OCI-LY3 (cell line): ENCODE data around the gene UBE2E1.

Experiments used
- H2AFZ ChIP-seq: fragments of 200-600, 300-600 bp; shearing (Covaris generic); 2 replicates; pipeline ENCODE4 v1.6.0; 2014; ENCODE audit warnings: antibody characterized with exemption, low read depth, low read length
- H3K27ac ChIP-seq: fragments of 200-600, 300-600 bp; sonication (generic); 2 replicates; pipeline ENCODE4 v1.5.1; 2014; ENCODE audit warnings: mild to moderate bottlenecking, low read length, moderate library complexity, mixed read lengths
- H3K27me3 ChIP-seq: fragments of 200-600, 300-600 bp; sonication (generic); 2 replicates; pipeline ENCODE4 v1.6.1; 2014; ENCODE audit warnings: low read depth, low read length, mixed read lengths
- H3K36me3 ChIP-seq: fragments of 200-600, 300-600 bp; sonication (generic); replicated peaks from 2 replicates; pipeline ENCODE3; 2014; ENCODE audit warnings: low read depth, low read length, mixed read lengths
- H3K4me1 ChIP-seq: fragments of 300-600, 200-600 bp; sonication (generic); 2 replicates; pipeline ENCODE4 v1.6.1; 2014; ENCODE audit warnings: low read length, mixed read lengths
- H3K4me2 ChIP-seq: fragments of 200-600, 300-600 bp; sonication (generic); 2 replicates; pipeline ENCODE4 v1.6.1; 2014; ENCODE audit warnings: low read length, mixed read lengths
- H3K4me3 ChIP-seq: fragments of 300-600, 200-600 bp; sonication (generic); 2 replicates; pipeline ENCODE4 v1.5.1; 2014; ENCODE audit warnings: antibody characterized with exemption, mild to moderate bottlenecking, low read length, moderate library complexity
- H3K79me2 ChIP-seq: fragments of 300-600, 200-600 bp; shearing (Covaris generic); 2 replicates; pipeline ENCODE4 v1.6.1; 2014; ENCODE audit warnings: mild to moderate bottlenecking, low read length, mixed read lengths
- H3K9ac ChIP-seq: fragments of 300-600, 200-600 bp; shearing (Covaris generic); 2 replicates; pipeline ENCODE4 v1.6.0; 2014; ENCODE audit warnings: mild to moderate bottlenecking, low read length, moderate library complexity
- H3K9me3 ChIP-seq: fragments of 200-600, 300-600 bp; shearing (Covaris generic); 2 replicates; pipeline ENCODE4 v1.6.1; 2014; ENCODE audit warnings: low read length, mixed read lengths; ENCODE audit not compliant: insufficient read depth
- H4K20me1 ChIP-seq: fragments of 200-600, 300-600 bp; sonication (generic); 2 replicates; pipeline ENCODE4 v1.6.1; 2016; ENCODE audit warnings: low read length, mixed read lengths; ENCODE audit not compliant: insufficient read depth
- CTCF ChIP-seq: fragments of 200-600, 300-600 bp; sonication (generic); IDR thresholded peaks from 2 replicates; pipeline ENCODE4 v1.5.1; 2014; ENCODE audit warnings: antibody characterized with exemption, low read length, low read depth
- EZH2phosphoT487 ChIP-seq: fragments of 200-600 bp; shearing (Covaris generic); IDR thresholded peaks from 2 replicates; pipeline ENCODE4 v1.6.1; 2018; ENCODE audit warnings: antibody characterized with exemption, mixed run types, low read depth

Gene UBE2E1

GRCh38 chr3:23805633-23806533 is at the start of gene UBE2E1:
UBE2E1 (plus strand) TSS chr3:23805955; CDS start chr3:23807270, 1,315 bp downstream.
- H3K9me3 ChIP-seq = no peaks in the 10 kb centered on the region
- TF ChIP-seq CTCF = no peak
- TF ChIP-seq EZH2phosphoT487 = no peak
- H3K27ac ChIP-seq = peak within 1 kb of the TSS; percentile 7; the same call in 1 of the 2 replicates
- peak within 1 kb of the TSS; percentile 86 for H3K9ac ChIP-seq
- H3K4me3 ChIP-seq = peak within 1 kb of the TSS; percentile 90
- peaks cover 29% of the 10 kb centered on the region for H3K4me1 ChIP-seq
- H3K27me3 ChIP-seq = peaks cover 32% of the 10 kb centered on the region
- peak within 1 kb of the TSS; percentile 99 for H3K4me2 ChIP-seq
- peak within 1 kb of the TSS; percentile 62 for H2AFZ ChIP-seq
- 0 out of 2 replicates have a peak, but pooled peaks cover 3% of the 10 kb centered on the region for H4K20me1 ChIP-seq
- peaks cover 15% of the 10 kb centered on the region for H3K79me2 ChIP-seq
- peaks cover 17% of the 10 kb centered on the region for H3K36me3 ChIP-seq

GRCh38 chr3:23756206-23756840 is 49.4 kb upstream of the UBE2E1 start:
- Histone ChIP-seq H3K79me2 (no peaks in the 10 kb centered on the region), H3K27me3 (peaks cover 3% of the 10 kb centered on the region; the same call in 1 of the 2 replicates), H3K4me2 (no peak overlapping the region), H2AFZ (no peak overlapping the region), H3K4me3 (no peak overlapping the region), H3K27ac (no peak overlapping the region), H4K20me1 (no peaks in the 10 kb centered on the region), H3K9me3 (no peaks in the 10 kb centered on the region), H3K4me1 (peaks cover 12% of the 10 kb centered on the region), H3K36me3 (no peaks in the 10 kb centered on the region), H3K9ac (no peak overlapping the region)
- no peak for TF ChIP-seq EZH2phosphoT487
- no peak for TF ChIP-seq CTCF

- Histone ChIP-seq H3K4me2 (no peak overlapping the region), H2AFZ (no peak overlapping the region), H3K4me1 (peaks cover 32% of the 10 kb centered on the region), H3K9me3 (no peaks in the 10 kb centered on the region), H4K20me1 (no peaks in the 10 kb centered on the region), H3K79me2 (no peaks in the 10 kb centered on the region), H3K27ac (no peak overlapping the region), H3K27me3 (peaks cover 12% of the 10 kb centered on the region), H3K36me3 (no peaks in the 10 kb centered on the region), H3K9ac (no peak overlapping the region), H3K4me3 (no peak overlapping the region)
- TF ChIP-seq CTCF (no peak), EZH2phosphoT487 (no peak)
These were observed 47.4 kb upstream of the UBE2E1 start for GRCh38 chr3:23758253-23758838.

- H3K9me3 ChIP-seq = no peaks in the 10 kb centered on the region
- H3K79me2 ChIP-seq = no peaks in the 10 kb centered on the region
- no peak overlapping the region for H3K9ac ChIP-seq
- H3K27me3 ChIP-seq = peaks cover 19% of the 10 kb centered on the region
- no peak overlapping the region for H3K4me2 ChIP-seq
- H4K20me1 ChIP-seq = no peaks in the 10 kb centered on the region
- no peak overlapping the region for H3K27ac ChIP-seq
- H3K36me3 ChIP-seq = no peaks in the 10 kb centered on the region
- H2AFZ ChIP-seq = no peak overlapping the region
- H3K4me1 ChIP-seq = peaks cover 32% of the 10 kb centered on the region
- TF ChIP-seq CTCF (peak; percentile 46), EZH2phosphoT487 (no peak)
- no peak overlapping the region for H3K4me3 ChIP-seq
These were observed 45.4 kb upstream of the UBE2E1 start for GRCh38 chr3:23760325-23760724.
